Activated effector memory CD4-positive, alpha-beta T cell treated with Interleukin-2 at 50 U/mL for 16 hours (primary cell): ENCODE data around the gene TAS2R60.
"Not testable (repeated sequence)": the region's sequence is repeated elsewhere in the genome, so short reads cannot be mapped to it uniquely, and the experiment has no call there.

Experiments used
- DNase-seq: peaks from one replicate; pipeline ENCODE4 v3.0.0-alpha.2; 2020

The TAS2R60 gene

DNA sequence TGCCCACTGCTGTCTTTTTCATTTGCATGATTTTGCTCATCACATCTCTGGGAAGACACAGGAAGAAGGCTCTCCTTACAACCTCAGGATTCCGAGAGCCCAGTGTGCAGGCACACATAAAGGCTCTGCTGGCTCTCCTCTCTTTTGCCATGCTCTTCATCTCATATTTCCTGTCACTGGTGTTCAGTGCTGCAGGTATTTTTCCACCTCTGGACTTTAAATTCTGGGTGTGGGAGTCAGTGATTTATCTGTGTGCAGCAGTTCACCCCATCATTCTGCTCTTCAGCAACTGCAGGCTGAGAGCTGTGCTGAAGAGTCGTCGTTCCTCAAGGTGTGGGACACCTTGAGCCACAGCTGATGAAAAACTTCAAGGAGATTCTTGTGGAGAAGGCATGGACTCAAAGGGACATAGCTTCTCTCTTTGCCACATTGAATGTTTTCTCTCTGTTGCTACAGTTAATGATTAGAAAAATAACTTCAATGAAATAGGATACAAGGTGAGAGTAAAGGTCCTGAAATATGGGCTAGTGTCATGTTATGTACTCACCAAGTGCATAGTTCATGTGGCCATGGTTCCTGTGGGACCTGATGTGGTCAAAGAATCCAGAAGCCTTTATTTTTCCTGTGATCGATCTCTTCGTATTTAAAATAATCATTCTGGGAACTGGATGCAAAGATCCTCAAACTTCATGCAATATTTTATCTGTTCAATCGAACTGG is 970 bp downstream of the TAS2R60 start:
- DNase-seq = no peak

- no peak for DNase-seq
Measured at GRCh38 chr7:143444785-143445184, 1.5 kb downstream of the TAS2R60 start.

DNA sequence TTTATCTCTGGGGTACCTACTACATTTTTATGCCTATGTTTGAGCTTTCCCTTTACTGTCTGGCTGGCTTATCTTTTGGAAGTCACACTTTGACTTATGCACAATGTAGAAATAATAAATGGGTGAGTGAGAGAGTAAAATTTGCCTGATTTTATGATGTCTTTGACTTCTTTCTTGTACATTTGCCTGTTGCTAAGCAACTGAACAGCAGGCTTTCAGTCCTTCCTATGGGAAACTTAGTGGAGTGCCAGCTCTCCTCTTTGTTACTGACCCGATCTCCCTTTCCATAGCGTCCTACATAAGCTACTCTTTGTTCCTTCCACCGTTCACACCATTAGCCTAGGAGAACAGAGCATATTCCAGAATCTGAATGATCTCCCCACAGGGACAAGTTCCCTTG is 4.2 kb downstream of the TAS2R60 start:
- DNase-seq = no peak

- DNase-seq = no peak
Measured at GRCh38 chr7:143448429-143448828, 5.2 kb downstream of the TAS2R60 start.

DNA sequence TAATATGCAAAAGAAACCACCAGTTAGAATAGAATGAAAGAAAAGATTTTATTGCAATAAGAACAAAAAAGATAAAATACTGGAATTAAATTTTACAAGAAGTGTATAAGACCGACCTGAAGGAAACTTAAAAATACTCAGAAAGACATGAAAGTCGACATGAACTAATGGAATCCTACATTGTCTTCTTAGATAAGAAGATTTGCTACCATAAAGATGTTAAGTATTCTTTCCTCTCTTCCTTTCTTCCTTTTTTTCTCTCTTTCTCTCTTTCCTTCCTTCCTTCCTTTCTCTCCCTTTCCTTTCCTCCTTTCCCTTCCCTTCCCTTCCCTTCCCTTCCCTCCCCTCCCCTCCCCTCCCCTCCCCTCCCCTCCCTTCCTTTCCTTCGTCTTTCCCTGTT is 6.5 kb downstream of the TAS2R60 start:
- no peak for DNase-seq

DNA sequence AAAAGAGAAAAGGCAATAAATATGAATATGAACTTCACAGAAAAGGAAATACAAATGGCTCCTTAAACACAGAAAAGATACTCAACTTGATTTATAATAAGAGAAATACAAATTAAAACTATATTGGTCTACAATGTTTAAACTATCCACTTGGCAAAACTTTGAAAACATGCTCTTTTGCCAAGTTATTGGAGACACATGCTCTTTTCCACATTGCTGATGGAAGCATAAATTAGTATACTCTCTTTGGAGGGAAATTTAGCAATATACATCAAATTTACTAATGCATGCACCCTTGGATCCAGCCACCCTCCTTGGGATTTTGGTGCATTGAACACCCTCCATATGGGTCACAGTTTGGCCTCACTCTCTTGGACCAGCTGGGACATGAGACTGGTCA is 7.9 kb downstream of the TAS2R60 start:
- no peak for DNase-seq

GRCh38 chr7:143451746-143452145 is 8.5 kb downstream of the TAS2R60 start:
- DNase-seq = no peak

DNA sequence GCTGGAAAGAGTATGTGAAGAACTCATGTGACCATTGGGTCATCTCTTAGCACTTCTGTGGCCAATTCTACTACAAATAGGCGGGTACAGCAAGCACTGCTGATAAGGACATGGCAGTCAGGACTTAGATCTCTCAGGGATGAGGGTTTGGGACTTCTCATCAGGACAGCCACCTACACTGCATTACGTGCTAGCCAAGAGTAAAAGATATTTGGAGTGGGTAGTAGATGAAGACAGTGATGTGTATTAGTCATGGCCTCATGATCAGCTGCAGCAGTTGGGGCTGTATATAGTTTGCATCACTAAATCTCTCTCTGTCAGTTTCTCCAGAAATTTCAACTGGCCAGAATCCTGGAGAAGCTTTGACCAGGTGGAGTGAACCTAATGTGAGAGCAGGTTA is 9.2 kb downstream of the TAS2R60 start:
- DNase-seq = no peak

- DNase-seq = no peak
Measured at GRCh38 chr7:143454091-143454680, 10.9 kb downstream of the TAS2R60 start.

GRCh38 chr7:143455491-143455890 is 12.2 kb downstream of the TAS2R60 start:
- DNase-seq = no peak

DNA sequence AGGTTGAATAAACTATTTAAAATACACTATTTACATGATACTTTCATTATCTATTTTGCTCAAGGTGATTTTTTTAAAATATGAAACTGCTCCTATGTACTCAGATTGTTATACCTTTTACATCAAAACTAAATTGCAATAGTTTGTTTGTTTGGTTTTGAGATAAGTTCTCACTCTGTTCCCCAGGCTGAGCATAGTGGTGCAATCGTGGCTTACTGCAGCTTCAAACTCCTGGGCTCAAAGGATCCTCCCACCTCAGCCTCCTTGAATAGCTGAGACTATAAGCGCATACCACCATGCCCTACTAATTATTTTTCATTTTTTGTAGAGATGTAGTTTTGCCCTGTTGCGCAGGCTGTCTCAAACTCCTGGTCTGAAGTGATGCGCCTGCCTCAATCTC is 12.7 kb downstream of the TAS2R60 start:
- DNase-seq = no peak

DNA sequence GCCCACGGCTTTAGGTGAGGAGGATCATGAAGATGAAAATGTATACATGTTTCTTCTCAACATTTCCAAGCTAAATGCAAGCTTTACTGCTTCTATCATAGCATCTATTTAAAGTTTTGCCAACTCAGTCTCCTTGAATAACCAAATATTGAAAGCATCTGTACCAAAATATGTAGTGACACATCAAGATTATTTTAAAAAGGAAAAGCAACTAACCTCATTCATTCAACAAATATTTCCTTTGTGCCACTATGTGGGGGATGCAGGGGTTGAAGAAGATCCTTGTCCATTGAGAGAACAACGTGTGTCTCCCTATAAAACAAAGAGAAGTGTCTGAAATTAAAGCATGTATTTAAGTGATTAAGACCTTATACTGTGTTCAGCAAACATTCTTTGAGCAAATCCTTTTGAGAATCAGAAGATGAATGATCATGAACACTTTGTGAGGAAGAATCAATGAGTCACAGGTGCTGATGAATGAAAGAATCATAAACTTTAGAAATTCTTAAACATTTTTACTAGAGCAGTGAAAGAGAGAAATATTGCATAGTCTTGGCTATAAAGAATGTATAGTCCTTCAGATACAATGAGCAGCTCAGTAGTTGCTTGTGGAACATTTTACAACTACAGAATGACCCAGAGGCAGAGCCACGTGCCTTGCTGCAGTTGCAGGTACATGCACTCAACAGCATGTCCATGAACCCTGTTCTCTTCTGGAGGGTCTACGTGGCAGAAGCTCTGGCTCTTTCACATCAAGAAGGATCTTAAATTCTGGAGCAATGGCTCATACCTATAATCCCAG is 13.9 kb downstream of the TAS2R60 start:
- DNase-seq = no peak

DNA sequence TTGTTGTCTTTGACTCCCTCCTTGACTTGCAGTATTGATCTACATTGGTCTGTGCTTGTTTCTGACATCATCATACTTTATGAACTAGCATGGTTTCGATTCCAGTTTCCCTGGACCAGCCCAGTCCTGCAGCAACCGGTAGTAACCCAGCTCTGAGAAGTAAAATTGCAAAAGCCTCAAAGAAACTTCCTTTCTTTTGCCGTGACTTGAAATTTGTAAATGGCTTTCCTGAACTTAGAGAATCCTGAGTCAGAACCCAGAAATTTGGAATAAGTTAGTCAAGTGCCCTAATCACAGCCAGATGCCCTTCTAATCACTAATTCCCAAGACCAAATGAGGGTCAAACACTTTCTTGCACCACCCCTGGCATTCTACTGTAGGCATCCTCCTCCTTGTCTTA is 15.0 kb downstream of the TAS2R60 start:
- DNase-seq = no peak

GRCh38 chr7:143458681-143459080 is 15.4 kb downstream of the TAS2R60 start:
- no peak for DNase-seq

GRCh38 chr7:143459359-143459758 is 16.1 kb downstream of the TAS2R60 start:
- no peak for DNase-seq

- DNase-seq = no peak
Measured at GRCh38 chr7:143460271-143460979, 17.2 kb downstream of the TAS2R60 start.

- DNase-seq = no peak
Measured at GRCh38 chr7:143462045-143462444, 18.8 kb downstream of the TAS2R60 start.

- DNase-seq = no peak
Measured at GRCh38 chr7:143463556-143463955, 20.3 kb downstream of the TAS2R60 start.

DNA sequence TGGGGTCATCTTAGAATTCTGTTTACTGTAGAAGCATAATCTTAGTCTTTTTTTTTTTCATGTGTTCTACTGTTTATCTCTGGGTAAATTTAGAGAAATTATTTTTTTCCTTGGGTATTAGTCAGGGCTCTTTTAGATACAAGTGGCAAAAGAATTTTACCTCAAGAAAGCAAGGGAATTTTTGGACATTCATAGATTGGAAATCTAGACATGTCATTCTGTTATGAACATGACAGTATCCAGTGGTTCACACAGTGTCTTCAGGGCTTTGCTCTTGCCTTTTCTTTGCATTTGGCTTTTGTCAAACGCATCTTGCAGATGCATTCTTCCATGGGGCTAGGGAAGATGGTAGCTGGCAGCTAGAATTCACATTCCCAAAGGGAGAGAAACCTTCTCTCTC is 20.7 kb downstream of the TAS2R60 start:
- no peak for DNase-seq

- no peak for DNase-seq
Measured at GRCh38 chr7:143467724-143468123, 24.5 kb downstream of the TAS2R60 start.

DNA sequence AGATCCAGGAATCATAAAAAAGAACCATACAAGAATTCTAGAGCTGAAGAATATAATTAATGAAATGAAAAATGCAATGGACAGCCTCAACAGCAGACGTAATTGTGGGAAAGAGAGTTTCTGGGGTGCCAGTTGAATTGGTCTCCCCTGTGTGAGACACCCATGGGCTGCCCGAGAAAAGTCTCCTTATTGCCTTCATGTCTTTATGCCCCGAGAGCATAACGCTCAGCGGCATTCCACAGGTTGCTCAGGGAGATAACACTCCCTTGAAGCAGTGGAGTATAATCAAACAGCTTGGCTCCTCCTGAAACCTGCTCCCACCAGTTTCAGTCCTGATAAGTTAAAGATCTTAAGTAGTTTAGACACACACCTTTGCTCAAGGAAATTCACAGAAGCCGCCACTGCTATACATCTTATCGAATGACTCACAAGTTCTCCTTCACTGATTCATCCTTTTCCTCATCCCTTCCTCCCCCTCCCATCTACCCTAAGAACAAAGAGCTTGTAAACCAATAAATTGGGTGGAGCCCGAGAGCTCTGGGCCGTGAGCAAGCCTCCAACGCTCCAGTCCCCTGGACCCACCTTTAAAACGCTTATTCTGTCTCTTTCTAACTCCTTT is 28.9 kb downstream of the TAS2R60 start:
- DNase-seq = not testable (repeated sequence)

DNA sequence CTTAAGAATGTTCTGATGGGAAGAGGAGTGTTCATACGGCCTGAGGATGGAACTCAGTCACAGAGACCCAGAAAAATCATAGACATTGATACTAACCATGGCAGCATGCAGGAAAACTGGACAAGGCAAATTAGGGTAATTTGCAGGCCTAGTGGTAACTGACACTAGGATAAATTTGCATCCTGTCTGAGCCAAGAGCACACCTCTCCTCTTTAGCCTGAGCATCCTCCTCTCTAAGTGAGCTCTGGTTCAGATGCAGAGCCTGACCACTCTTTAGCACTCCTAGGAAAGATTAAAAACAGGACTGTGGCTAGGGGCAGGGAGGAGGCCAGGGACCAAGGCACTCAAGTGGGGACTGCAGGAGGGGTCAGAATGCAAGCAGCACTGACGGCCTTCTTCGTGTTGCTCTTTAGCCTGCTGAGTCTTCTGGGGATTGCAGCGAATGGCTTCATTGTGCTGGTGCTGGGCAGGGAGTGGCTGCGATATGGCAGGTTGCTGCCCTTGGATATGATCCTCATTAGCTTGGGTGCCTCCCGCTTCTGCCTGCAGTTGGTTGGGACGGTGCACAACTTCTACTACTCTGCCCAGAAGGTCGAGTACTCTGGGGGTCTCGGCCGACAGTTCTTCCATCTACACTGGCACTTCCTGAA is 34.4 kb downstream of the TAS2R60 start, which contains the start of gene TAS2R41:
Gene TAS2R41 (plus strand): TSS at position 373 of the 650 bp plus-strand sequence. CDS start 0 bp downstream, at position 373.
- DNase-seq = no peak
